HEK293 (cell line): ENCODE measurements around the gene DYNLT2B.

Source experiments
- CTCF ChIA-PET: fragments of 350-600 bp; formaldehyde crosslinking; extraction: SDS; loops from one replicate; lab custom pipeline; 2021; ENCODE audit warnings: antibody characterized with exemption; lab: Yijun Ruan, JAX
- POLR2A ChIA-PET: fragments of 300-600 bp; formaldehyde crosslinking; extraction: SDS; loops from one replicate; lab custom pipeline; 2020; ENCODE audit warnings: antibody characterized with exemption, inconsistent platforms; lab: Yijun Ruan, JAX
- H3K27ac ChIP-seq: fragments of 200-500 bp; sonication (Bioruptor generic); 2 replicates; pipeline ENCODE4 v1.5.1; 2014; ENCODE audit warnings: low read depth, low read length, control low read depth, inconsistent platforms; ENCODE audit errors: extremely low read depth
- H3K36me3 ChIP-seq, 2 experiments: fragments of 200-500 bp in 1 of 2; sonication (Bioruptor generic) in 1 of 2; 1 replicate in 1 of 2; 2 replicates in 1 of 2; pipeline ENCODE4 v1.5.1; 2014 to 2017; ENCODE audit warnings: inconsistent platforms in 2 of 2, low read length in 2 of 2; ENCODE audit not compliant: control insufficient read depth in 2 of 2, insufficient read depth in 1 of 2
- H3K4me1 ChIP-seq: fragments of 200-500 bp; sonication (Bioruptor generic); 2 replicates; pipeline ENCODE4 v1.5.1; 2014; ENCODE audit warnings: mild to moderate bottlenecking, low read length, inconsistent platforms; ENCODE audit not compliant: control insufficient read depth, insufficient read depth
- H3K4me3 ChIP-seq: 2 replicates; pipeline ENCODE4 v1.5.1; 2011; ENCODE audit warnings: low read depth, mild to moderate bottlenecking, control low read depth, low read length, moderate library complexity
- H3K9me3 ChIP-seq: fragments of 200-500 bp; sonication (Bioruptor generic); 2 replicates; pipeline ENCODE4 v1.5.1; 2014; ENCODE audit warnings: low read depth, low read length, inconsistent platforms; ENCODE audit not compliant: control insufficient read depth, insufficient read depth
- ATF2 ChIP-seq: fragments of 450-650 bp; formaldehyde crosslinking; IDR thresholded peaks from 2 replicates; pipeline ENCODE4 v1.5.1; 2016; ENCODE audit warnings: missing biosample characterization, missing genetic modification characterization, low read depth
- BCL11B ChIP-seq: fragments of 450-650 bp; formaldehyde crosslinking; IDR thresholded peaks from 2 replicates; pipeline ENCODE4 v1.5.1; 2016; ENCODE audit warnings: low read depth, missing biosample characterization, missing genetic modification characterization
- EGR2 ChIP-seq: fragments of 450-650 bp; formaldehyde crosslinking; IDR thresholded peaks from 2 replicates; pipeline ENCODE4 v1.5.1; 2016; ENCODE audit warnings: low read depth, missing biosample characterization, missing genetic modification characterization
- FEZF1 ChIP-seq: fragments of 450-650 bp; formaldehyde crosslinking; IDR thresholded peaks from 2 replicates; pipeline ENCODE4 v1.5.1; 2016; ENCODE audit warnings: missing biosample characterization, missing genetic modification characterization
- GLI4 ChIP-seq: fragments of 450-650 bp; formaldehyde crosslinking; IDR thresholded peaks from 2 replicates; pipeline ENCODE4 v1.5.1; 2016; ENCODE audit warnings: missing biosample characterization, missing genetic modification characterization
- KLF10 ChIP-seq: fragments of 450-650 bp; IDR thresholded peaks from 2 replicates; pipeline ENCODE4 v1.5.1; 2018; ENCODE audit warnings: missing biosample characterization, mild to moderate bottlenecking, missing genetic modification characterization
- MYNN ChIP-seq: fragments of 450-650 bp; formaldehyde crosslinking; IDR thresholded peaks from 2 replicates; pipeline ENCODE4 v1.5.1; 2016; ENCODE audit warnings: missing biosample characterization, missing genetic modification characterization, borderline replicate concordance
- SCRT1 ChIP-seq: fragments of 450-650 bp; formaldehyde crosslinking; IDR thresholded peaks from 2 replicates; pipeline ENCODE4 v1.5.1; 2016; ENCODE audit warnings: missing biosample characterization, missing genetic modification characterization, borderline replicate concordance
- SCRT2 ChIP-seq: fragments of 450-650 bp; formaldehyde crosslinking; IDR thresholded peaks from 2 replicates; pipeline ENCODE4 v1.5.1; 2016; ENCODE audit warnings: missing biosample characterization, missing genetic modification characterization
- SP2 ChIP-seq: fragments of 450-650 bp; formaldehyde crosslinking; IDR thresholded peaks from 2 replicates; pipeline ENCODE4 v1.5.1; 2016; ENCODE audit warnings: missing biosample characterization, missing genetic modification characterization
- TCF7L2 ChIP-seq: IDR thresholded peaks from 2 replicates; pipeline ENCODE4 v1.6.1; 2011; ENCODE audit warnings: low read depth, mild to moderate bottlenecking, inconsistent platforms, low read length, moderate library complexity, borderline replicate concordance
- ZFHX2 ChIP-seq: fragments of 450-650 bp; formaldehyde crosslinking; conservative IDR thresholded peaks from 2 replicates; pipeline ENCODE4 v1.5.1; 2016; ENCODE audit warnings: missing biosample characterization, missing genetic modification characterization
- ZNF133 ChIP-seq: fragments of 450-650 bp; formaldehyde crosslinking; IDR thresholded peaks from 2 replicates; pipeline ENCODE4 v1.5.1; 2016; ENCODE audit warnings: missing biosample characterization, missing genetic modification characterization
- ZNF138 ChIP-seq: fragments of 450-650 bp; formaldehyde crosslinking; IDR thresholded peaks from 2 replicates; pipeline ENCODE4 v1.5.1; 2016; ENCODE audit warnings: missing biosample characterization, missing genetic modification characterization, borderline replicate concordance
- ZNF155 ChIP-seq: fragments of 450-650 bp; formaldehyde crosslinking; IDR thresholded peaks from 2 replicates; pipeline ENCODE4 v1.5.1; 2016; ENCODE audit warnings: missing biosample characterization, missing genetic modification characterization
- ZNF169 ChIP-seq: fragments of 450-650 bp; formaldehyde crosslinking; IDR thresholded peaks from 2 replicates; pipeline ENCODE4 v1.5.1; 2016; ENCODE audit warnings: missing biosample characterization, missing genetic modification characterization
- ZNF280C ChIP-seq: fragments of 450-650 bp; formaldehyde crosslinking; IDR thresholded peaks from 2 replicates; pipeline ENCODE4 v1.5.1; 2016; ENCODE audit warnings: missing biosample characterization, missing genetic modification characterization
- ZNF280D ChIP-seq: fragments of 450-650 bp; formaldehyde crosslinking; IDR thresholded peaks from 2 replicates; pipeline ENCODE4 v1.5.1; 2016; ENCODE audit warnings: missing biosample characterization, missing genetic modification characterization
- ZNF292 ChIP-seq: fragments of 450-650 bp; formaldehyde crosslinking; IDR thresholded peaks from 2 replicates; pipeline ENCODE4 v1.5.1; 2016; ENCODE audit warnings: low read depth, missing biosample characterization, missing genetic modification characterization, borderline replicate concordance
- ZNF48 ChIP-seq: fragments of 450-650 bp; formaldehyde crosslinking; IDR thresholded peaks from 2 replicates; pipeline ENCODE4 v1.5.1; 2016; ENCODE audit warnings: missing biosample characterization, missing genetic modification characterization
- ZNF521 ChIP-seq: fragments of 450-650 bp; formaldehyde crosslinking; IDR thresholded peaks from 2 replicates; pipeline ENCODE4 v1.5.1; 2017; ENCODE audit warnings: missing biosample characterization, mild to moderate bottlenecking, missing genetic modification characterization
- ZNF596 ChIP-seq: fragments of 450-650 bp; IDR thresholded peaks from 2 replicates; pipeline ENCODE4 v1.5.0; 2018; ENCODE audit warnings: missing biosample characterization, mild to moderate bottlenecking, missing genetic modification characterization, moderate library complexity
- ZNF626 ChIP-seq: fragments of 450-650 bp; sonication (Bioruptor Pico); formaldehyde crosslinking; IDR thresholded peaks from 2 replicates; pipeline ENCODE4 v1.5.1; 2018; ENCODE audit warnings: missing biosample characterization, missing genetic modification characterization, inconsistent platforms
- ZNF629 ChIP-seq: fragments of 450-650 bp; formaldehyde crosslinking; IDR thresholded peaks from 2 replicates; pipeline ENCODE4 v1.5.1; 2017; ENCODE audit warnings: missing biosample characterization, missing genetic modification characterization
- ZNF654 ChIP-seq: fragments of 450-650 bp; formaldehyde crosslinking; IDR thresholded peaks from 2 replicates; pipeline ENCODE4 v1.5.1; 2016; ENCODE audit warnings: low read depth, missing biosample characterization, missing genetic modification characterization
- ZNF792 ChIP-seq: fragments of 450-650 bp; formaldehyde crosslinking; IDR thresholded peaks from 2 replicates; pipeline ENCODE4 v1.5.1; 2016; ENCODE audit warnings: missing biosample characterization, missing genetic modification characterization

DYNLT2B gene

GRCh38 chr3:196339044-196339443 lies 21.0 kb upstream of the DYNLT2B start (continued):
- no peak for TF ChIP-seq EGR2 (tag by site-specific recombination)
- no peak for TF ChIP-seq SCRT2 (tag by site-specific recombination)
- TF ChIP-seq ZNF133: no peak
- no peak for TF ChIP-seq SP2 (tag by site-specific recombination)
- TF ChIP-seq ZNF629 (tag by site-specific recombination): no peak
- TF ChIP-seq ZNF521 (tag by site-specific recombination): no peak
- TF ChIP-seq ZNF280C (tag by site-specific recombination): no peak
- no peak for TF ChIP-seq KLF10 (tag by site-specific recombination)
- no peak for TF ChIP-seq GLI4 (tag by site-specific recombination)

- H3K36me3 ChIP-seq: no peaks in the 10 kb centered on the region
- CTCF ChIA-PET: no interaction called here
- POLR2A ChIA-PET: interaction anchor here (0.8 kb wide), 1 partner anchor 18 kb away, joined by 3 read pairs; the partner anchor contains the start of gene DYNLT2B
These were observed 18.5 kb upstream of the DYNLT2B start for GRCh38 chr3:196336319-196337145.

More at GRCh38 chr3:196336319-196337145, 18.5 kb upstream of the DYNLT2B start:
- no peaks in the 10 kb centered on the region for H3K4me1 ChIP-seq
- no peak for TF ChIP-seq ZFHX2 (tag by site-specific recombination)
- no peak for TF ChIP-seq ZNF626 (tag by site-specific recombination)
- no peak for TF ChIP-seq ZNF138 (tag by site-specific recombination)
- TF ChIP-seq ZNF292 (tag by site-specific recombination): no peak
- no peak for TF ChIP-seq EGR2 (tag by site-specific recombination)
- no peak for TF ChIP-seq ZNF654
- TF ChIP-seq ZNF48 (tag by site-specific recombination): no peak
- TF ChIP-seq ZNF280D (tag by site-specific recombination): no peak
- TF ChIP-seq ATF2 (tag by site-specific recombination): no peak
- no peak for TF ChIP-seq ZNF155 (tag by site-specific recombination)
- TF ChIP-seq MYNN (tag by site-specific recombination): no peak
- TF ChIP-seq ZNF629 (tag by site-specific recombination): no peak
- TF ChIP-seq BCL11B (tag by site-specific recombination): no peak
- no peak for TF ChIP-seq SCRT1 (tag by site-specific recombination)
- TF ChIP-seq TCF7L2: no peak
- TF ChIP-seq FEZF1 (tag by site-specific recombination): no peak
- no peak for TF ChIP-seq ZNF169 (tag by site-specific recombination)
- no peak for TF ChIP-seq ZNF596
- TF ChIP-seq ZNF792 (tag by site-specific recombination): no peak
- TF ChIP-seq, all 188 proteins: peak for 0
- no peak overlapping the region for H3K27ac ChIP-seq
- no peaks in the 10 kb centered on the region for H3K9me3 ChIP-seq
- no peak overlapping the region for H3K4me3 ChIP-seq
